GM19025 (cell line): ENCODE measurements around the gene SLC29A3.
A peak's percentile ranks its signal among the peaks of the same experiment; 100 is the strongest.
"Not testable (repeated sequence)": the region's sequence is repeated elsewhere in the genome, so short reads cannot be mapped to it uniquely, and the experiment has no call there.

Experiments used
- ATAC-seq: cut with Tn5 transposase; IDR thresholded peaks from one replicate; pipeline ENCODE4 v1.9.1; 2021; ENCODE audit warnings: mild to moderate bottlenecking, low read depth, moderate library complexity; ENCODE audit not compliant: unreplicated experiment

The SLC29A3 gene

DNA sequence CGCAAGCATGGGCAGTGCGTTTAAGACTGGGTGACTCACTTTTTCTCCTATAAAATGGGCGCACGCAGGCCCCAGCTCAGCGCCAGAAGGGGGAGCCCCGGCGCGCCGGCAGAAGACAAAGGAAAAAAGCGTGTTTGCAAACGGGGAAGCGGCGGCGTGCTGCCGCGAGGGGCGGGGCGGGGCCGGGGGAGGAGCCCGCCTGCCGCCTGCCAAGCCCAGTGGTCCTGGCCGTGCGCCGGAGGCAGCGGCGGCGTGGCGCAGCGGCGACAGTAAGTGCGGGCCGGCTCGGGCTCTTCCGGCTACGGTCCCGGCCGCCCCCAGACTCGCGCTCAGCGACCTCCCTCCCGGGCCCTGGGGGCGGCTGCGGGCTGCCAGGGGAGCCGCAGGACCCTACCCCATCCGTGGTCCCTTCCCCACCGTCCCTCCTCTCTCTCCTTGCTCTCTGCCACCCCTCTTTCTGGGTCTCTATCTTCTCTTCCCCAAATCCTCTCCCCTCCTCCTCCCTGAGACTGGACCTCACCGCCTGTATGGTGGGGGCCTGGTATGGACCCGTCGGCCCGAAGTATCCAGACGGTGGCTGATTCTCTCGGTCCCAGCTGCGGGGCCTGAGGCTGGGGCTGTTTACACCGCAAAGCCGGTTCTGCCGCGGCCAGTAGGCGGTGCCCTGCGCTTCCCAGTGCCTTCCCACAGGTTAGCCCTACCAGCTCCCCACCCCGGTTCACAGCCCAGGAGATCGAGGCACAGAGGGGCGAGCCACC lies at the start of gene SLC29A3:
Gene SLC29A3 (plus strand): TSS at position 218 of the 758 bp plus-strand sequence. CDS start 51 bp downstream, at position 269.
- ATAC-seq = peak; percentile 75

DNA sequence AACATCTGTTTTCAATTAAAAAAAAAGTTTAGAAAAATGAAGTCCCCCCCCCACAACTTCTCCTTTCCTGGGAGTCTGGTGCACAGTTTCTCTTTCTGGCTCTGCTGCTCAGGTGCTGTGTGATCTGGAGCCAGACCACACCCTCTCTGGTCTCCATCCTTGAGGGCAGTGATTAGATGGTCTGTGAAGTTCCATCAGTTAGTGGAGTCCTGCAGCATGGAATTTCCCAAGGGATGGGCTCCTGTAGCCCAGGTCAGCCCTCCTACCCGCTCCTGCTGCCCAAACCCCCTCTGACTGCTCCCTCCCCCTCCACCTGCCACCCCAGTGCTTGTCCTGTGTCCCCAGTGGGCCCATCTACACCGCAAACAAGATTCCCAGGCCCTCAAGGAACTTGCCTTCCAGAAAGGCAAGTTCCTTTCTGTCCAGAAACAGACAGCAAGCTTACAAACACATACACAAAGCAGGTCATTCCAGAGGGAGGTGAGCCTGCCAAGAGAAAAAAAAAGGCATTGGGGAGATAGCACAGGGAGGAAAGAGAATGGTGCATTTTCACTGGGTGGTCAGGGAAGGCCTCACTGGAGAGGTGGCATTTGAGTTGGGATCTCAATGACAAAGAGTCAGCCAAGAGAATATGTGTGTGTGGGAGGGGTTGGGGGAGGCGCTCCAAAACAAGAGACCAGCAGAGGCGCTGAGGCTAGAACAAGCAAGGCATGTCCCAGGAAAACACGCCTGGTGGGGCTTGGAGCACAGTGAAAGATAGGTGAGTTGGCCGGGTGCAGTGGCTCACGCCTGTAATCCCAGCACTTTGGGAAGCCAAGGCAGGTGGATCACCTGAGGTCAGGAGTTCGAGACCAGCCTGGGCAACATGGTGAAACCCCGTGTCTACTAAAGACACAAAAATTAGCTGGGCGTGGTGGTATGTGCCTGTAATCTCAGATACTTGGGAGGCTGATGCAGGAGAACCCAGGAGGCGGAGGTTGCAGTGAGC lies 49.5 kb upstream of the SLC29A3 start:
- no peak for ATAC-seq

DNA sequence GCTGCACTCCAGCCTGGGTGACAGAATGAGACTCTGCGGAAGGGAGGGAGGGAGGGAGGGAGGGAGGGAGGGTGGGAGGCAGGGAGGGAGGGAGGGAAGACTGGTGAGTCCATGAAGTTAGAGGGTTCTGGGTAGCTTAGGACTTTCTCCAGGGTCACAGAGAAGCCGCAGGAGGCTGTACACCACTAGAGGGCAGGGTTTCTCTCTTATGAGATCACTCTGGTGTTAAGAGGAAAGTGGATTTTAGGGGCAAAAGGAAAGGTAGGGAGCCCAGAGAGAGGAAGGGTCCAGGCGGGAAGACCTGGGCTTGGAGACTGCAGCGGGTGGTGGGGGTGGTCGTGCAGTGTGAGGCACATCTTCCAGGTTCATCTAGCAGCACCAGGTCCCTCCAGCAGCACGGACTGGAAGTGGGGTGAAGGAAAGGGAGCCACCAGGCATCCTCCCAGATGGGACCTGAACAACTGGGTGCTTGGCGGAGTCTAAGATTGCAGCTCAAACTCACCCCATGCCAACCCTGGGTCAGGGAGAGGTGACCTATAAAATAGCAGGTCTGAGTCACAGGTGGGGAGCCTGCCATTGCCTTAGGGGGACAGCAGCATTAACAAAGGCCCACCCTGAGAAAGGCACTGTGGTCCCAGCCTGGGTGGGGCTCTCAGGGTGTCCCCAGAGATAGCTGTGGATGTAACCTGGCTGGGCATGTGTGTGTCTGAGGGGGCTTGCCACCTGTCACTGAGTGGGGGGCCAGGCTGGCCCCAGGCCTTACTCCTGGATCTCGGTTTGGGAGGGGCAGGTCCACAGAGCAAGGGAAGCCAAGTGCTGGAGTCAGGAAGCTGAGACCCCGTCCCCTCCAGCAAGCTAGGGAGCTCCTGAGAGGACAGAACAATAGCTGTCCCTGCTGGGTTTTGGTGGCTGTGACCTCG lies 48.5 kb upstream of the SLC29A3 start:
- no peak for ATAC-seq

DNA sequence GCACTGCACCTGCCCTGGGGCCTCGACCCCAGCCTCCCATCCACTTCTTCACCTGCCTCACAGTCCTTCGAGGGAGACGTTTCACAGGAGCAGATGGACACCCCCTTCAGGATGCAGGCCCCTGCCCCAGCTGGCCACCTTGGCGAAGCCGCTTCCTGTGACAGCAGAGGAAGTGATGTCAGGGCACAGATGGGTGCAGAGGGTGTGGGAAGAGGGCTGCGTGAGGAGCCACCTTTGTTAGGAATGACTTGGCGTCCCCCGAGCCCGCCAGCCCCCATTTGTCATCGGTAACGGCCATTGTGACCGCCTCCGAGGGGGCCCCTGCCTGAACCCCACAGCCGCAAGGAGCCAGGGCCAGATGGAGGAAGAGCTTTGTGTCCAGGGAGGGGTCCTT lies 47.4 kb upstream of the SLC29A3 start:
- ATAC-seq = no peak

DNA sequence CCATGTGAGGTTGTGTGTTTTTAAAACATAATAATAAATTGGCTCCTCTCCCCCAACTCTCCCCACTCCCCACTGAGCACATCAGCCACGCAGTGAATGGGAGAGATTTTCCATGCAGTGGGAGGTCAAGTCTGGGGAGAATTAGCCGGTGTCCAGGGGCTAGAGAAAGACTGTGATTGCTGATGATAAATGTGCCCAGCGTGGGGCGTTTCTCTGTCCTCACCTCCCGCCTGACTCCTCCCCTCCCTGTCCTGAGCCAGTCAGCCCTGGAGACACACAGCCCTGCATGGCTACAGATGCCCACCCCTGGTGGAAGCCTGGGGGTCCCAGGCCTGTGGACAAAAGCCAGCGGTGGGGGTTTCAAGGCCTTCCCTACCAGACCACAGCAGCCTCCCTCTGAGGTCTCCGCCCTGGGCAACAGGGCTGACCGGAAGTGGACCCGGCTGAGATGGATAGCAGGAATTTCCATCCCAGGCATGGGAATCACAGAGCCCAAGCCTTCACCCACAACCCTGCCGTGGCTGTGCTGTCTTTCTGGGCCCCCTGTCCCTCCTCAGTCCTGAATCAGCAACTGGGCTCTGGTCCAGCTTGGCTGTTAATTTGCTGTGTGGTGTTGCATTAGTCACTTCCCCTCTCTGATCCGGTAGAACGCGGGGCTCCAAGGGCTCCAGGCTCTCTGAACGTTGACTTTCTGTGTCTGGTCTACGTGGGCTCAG lies 46.8 kb upstream of the SLC29A3 start:
- no peak for ATAC-seq

DNA sequence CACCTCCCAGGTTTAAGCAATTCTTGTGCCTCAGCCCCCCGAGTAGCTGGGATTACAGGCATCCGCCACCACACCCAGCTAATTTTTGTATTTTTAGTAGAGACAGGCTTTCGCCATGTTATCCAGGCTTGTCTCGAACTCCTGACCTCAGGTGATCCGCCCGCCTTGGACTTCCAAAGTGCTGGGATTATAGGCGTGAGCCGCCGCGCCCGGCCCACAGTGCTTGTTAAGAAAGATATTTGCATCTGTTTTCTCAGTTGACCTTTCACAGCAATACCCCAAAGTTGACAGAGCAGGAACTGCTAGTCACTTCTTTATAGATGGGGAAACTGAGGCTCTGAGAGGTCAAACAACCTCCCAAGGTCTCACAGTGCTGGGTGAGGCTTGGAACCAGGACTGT lies 46.1 kb upstream of the SLC29A3 start:
- ATAC-seq = not testable (repeated sequence)

DNA sequence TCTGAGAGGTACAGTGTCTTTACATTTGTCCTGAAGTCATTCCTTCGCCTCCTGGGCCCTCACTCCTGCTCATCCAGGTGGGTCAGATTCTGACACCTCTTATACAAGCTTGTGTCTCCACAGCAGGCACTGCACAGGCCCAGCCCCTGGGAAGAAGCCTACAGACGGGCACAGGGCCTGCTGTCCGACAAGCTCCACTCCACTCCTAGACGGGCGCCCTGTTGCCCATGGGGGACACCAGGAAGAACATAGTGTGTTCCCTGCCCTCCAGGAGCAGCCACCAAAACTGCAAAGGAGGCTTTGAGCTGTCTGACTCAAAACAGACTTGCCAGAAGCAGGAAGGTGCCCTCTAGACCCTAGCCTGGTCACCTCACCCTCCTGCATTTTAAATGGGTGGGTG lies 45.6 kb upstream of the SLC29A3 start:
- no peak for ATAC-seq

DNA sequence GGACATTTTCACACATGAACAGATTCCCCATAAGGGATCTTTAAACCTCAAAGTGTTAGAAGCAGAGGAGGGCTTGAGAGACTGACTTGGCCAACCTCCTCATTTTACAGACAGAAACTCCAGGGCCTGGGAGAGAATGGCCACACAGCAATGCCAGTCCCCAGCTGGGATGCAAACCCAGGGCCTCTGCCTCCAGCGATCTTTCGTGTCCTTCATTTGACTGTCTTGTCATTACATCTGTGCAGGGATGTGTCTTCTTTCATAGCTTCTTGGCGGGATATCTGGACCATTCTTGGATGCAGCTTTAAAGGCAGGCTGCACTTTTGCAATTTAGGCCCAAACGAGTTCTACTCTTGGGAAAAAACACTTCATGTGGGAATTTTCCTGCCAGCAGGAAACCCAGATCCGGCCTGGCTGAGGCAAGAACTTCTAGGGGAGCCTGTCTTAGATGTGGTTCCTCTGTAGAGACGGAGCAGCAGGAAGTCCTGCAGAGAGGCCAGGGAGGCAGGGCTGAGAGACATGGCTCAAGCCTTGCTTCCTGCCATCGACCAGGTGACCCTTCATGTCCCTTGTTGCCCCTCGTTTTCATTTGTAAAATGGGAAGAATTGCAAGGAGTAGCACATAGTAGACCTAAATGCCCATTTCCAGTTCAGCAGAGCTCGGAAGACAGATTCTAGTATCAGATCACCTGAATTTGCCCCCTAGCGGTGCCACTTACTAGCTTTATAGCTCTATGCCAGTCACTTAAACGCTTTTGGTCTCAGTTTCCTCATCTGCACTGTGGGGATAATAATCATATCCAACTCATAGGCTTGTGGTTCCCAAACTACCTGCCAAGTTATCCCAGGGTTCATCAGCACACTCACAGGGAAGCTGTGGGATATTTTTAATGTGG lies 43.9 kb upstream of the SLC29A3 start:
- no peak for ATAC-seq

DNA sequence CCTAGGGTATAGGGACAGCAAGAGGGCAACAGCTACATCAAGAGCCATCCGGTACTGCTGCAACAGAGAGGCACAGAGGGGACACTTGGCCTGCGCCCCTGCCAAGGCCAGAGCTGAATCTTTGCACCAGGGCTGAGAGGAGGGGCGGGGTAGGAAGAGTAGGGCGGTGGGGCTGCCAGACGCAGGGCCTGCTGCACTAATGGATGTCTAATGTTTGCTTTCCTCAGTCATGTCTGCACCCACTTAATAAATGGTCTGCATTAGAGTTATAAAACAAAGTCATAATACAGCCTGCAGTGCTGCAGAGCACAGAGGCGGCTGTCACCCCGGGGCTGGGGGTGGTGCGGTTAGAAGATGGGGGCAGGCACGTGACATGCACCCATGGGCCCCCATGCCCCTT lies 42.2 kb upstream of the SLC29A3 start:
- ATAC-seq = no peak

DNA sequence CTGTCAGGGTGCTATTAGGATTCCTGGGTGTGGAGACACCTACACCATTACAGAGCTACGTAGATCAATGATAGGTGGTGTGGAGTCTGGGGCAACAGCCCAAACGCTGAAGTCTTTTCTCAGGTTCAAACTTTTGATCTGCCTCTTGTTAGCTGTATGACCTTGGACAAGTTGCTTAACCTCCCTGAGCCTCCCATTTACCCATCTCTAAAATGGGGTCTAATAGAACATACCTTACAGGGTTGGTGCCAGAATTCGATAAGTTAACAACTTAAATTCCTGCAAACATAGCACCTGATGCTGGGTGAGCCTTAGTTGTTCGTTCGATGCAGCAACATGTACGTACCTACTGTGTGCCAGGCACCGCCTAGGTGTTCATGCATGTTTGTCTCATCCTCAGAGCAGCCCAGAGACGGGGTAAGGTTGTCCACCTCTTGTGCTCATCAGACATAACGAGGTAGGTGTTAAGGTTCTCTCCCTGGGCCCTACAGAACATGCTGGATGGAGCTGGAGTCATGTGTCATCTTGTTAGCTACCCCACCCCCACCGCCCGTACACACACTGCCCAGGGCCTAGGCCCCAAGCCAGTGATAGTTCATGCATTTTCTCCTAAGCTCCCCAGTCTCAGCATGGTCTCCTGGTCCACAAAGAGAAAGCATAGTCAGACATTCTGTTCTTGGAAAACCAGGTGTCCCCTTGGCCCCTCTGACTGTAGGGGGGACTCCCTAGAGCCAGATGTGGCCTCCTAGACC lies 41.0 kb upstream of the SLC29A3 start:
- ATAC-seq = no peak

DNA sequence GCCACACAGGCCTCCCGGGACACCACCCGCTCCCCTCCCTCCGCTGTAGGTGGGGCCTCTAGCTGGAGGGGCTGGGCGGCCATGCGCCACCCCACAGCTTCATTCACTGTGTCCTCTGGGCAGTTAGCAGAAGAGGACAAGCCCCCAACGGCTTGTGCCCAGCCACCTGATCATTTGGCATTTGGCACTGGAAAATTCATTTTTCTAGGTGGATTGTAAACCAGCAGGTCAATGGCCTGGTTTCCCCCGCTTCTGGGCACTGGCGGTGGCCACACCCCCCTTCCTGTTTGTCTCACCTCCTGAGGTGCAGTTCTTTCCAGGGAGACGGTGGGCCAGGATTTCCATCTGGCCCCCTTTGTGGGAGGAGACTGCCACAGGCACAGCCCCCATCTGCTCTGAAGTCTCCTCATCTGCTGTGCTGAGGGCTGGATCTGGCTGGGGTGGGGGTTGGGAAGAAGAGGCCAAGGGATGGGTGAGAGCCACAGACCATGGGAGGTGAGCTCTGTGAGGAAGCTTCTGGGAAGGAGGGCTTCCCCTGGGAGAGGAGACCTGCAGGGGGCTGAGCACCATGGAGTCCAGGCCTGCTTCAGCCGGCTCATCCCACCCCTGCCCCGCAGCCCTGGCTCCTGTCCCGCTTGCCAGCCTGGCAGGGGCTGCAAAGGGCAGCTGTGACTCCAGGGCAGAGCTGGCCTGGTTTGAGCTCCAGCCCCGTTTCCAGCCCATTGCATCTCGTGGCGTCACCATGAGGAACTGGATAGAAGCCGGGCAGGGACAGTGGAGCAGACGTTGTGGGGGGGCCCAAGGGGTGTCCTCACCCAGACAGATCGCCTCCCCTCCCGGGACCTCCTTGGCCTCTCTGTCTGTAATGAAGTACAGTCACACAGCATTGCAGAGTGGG lies 40.1 kb upstream of the SLC29A3 start:
- ATAC-seq = no peak

DNA sequence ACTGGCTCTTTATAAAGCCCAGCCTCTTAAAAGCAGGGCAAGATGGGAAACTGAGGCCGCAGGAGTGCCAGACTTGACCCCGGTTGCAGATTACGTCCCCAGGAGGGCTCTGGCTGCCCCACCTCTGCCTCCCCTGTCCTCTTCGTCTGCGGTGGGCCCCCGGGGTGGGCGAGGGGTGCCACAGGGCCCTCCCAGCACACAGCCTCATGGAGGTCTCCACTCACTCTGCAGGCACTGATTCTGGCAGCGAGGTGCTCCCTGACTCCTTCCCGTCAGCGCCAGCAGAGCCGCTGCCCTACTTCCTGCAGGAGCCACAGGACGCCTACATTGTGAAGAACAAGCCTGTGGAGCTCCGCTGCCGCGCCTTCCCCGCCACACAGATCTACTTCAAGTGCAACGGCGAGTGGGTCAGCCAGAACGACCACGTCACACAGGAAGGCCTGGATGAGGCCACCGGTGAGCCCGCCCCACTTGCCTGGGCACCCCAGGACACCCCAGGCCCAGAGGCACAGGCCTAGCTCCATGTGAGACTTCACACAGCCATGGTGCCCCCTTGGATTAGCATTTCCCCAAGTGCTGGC lies 39.4 kb upstream of the SLC29A3 start:
- no peak for ATAC-seq

DNA sequence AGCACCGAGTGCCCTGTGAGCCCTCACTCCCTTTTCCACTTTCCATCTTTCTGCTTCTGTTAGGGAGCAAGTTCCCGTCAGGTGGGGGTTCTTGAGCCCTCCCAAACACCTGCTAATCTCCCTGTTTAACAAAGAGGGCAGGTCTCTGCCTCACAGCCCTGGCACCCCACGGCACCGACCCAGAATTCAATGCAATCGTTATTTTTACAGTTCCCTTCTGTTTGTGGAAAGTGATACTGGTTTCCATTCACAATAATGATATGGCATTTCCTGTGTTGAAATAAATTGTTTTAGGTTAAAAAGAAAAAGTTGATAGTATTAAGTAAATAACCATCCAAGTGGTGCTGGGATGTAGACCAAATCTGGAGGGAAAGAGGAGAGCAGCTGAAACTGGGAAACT lies 38.8 kb upstream of the SLC29A3 start:
- ATAC-seq = no peak

DNA sequence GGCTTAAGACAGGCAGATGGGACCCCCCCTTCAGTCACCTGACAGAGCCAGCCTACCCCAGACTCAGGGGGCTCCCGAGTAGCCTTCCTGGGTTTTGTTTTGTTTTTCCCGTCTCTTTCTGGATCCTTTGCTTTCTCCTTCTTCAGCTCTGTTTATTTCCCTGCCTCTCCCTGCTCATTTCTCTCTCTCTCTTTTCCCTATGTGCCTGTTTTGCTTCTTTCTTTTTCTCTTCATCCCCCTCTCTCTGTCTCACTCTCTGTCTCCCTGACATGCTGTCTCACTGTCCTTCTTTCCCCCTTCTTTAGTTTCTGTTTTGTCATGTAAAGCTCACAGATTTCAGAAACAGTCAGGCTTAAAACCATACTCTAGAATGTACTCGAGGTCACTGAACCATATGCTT lies 38.2 kb upstream of the SLC29A3 start:
- ATAC-seq = no peak

DNA sequence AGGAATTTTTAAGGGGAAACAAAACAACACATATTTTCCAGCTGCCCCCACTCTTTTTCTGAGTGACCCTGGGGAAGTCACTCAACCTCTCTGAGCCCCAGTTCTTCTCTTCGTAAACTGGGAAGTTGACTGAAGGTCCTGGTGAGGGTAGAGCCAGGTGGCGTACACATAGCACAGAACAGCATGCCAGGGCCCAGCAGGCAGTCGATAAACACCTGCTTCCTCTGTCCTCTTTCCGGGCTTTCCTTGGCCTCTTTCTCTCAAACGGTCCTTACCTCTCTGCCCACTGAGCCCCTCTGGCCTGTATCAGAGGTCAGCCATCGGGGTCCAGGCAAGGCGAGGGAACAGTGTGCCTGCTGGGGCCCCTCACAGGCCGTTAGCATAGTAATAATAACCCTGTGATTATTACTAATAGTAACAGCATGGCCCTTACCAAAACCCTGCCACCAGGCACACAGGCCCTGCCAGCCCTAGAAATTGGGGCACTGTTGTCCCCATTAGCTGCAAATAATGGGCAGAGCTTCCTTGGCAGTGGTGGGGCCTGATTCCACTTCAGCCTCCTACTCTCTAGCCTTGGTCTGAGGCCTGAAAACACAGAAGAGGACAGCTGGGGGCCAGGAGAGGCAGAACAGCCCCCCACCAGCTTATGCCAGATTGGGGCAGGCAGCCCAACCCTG lies 37.3 kb upstream of the SLC29A3 start:
- ATAC-seq = no peak

DNA sequence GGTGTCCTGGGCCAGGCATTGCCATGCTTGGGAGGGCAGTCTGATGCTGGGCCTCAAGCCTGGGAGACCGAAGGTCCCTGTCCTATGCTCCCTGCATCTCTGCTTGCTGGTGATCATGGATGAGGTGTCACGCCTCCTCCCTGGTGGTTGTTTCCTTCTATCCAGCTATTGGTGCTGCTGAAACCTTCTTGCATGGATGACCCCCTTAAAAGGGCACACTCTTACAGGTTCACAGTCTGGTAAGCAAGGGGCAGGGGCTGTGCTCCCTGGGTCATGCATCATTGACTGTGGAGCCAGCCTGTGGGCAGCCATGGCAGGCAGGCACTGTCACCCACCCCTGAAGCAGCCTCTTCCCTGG lies 36.8 kb upstream of the SLC29A3 start:
- no peak for ATAC-seq
